Upper lobe of right lung (tissue), 1 donor: Measurements from ENCODE around the gene MRPS35. TPM values are rescaled to one million over a fixed set of nuclear protein-coding genes. Genes with fewer than 3 reads are reported as not detected.

Experiments used
- ATAC-seq: fragments of 200-7000 bp; cut with Tn5 transposase; one replicate; pipeline ENCODE4 v1.9.1; 2020; ENCODE audit warnings: mild to moderate bottlenecking, moderate library complexity
- DNase-seq: peaks from one replicate; pipeline ENCODE4 v3.0.0-alpha.2; 2020
- H3K27ac ChIP-seq: fragments of 200-600 bp; one replicate; pipeline ENCODE4 v1.8.0; 2022
- H3K27me3 ChIP-seq: fragments of 200-600 bp; one replicate; pipeline ENCODE4 v1.8.0; 2022; ENCODE audit warnings: mild to moderate bottlenecking
- H3K36me3 ChIP-seq: fragments of 200-600 bp; one replicate; pipeline ENCODE4 v1.8.0; 2022
- H3K4me1 ChIP-seq: fragments of 200-600 bp; one replicate; pipeline ENCODE4 v1.8.0; 2022
- H3K4me3 ChIP-seq: fragments of 200-600 bp; one replicate; pipeline ENCODE4 v1.8.0; 2022; ENCODE audit warnings: mild to moderate bottlenecking
- H3K9me3 ChIP-seq: fragments of 200-600 bp; one replicate; pipeline ENCODE4 v1.8.0; 2022
- intact Hi-C: fragments of 100-400 bp; cut with DNase I; formaldehyde crosslinking; loops from one replicate; pipeline ENCODE4 v1.11.0; 2022
- total RNA-seq: library from RNA; stranded (reverse); fragmentation: NEBNext Ultra II Directional; extraction: Animal tissue kit (Norgen Biotek cat#: 25700); gene quantifications from one replicate; pipeline ENCODE4 v1.2.1, GENCODE V29; 2021
- TF ChIP-seq, protein P1 (sequence below): fragments of 200-600 bp; IDR thresholded peaks from one replicate; pipeline ENCODE4 v1.8.0; 2022; ENCODE audit warnings: antibody characterized with exemption
- donor health status: DM: no; HTN: yes; CAD: no; lungs with severe emphysema.

The MRPS35 gene
- total RNA-seq, 1 donor from 2014 or later: 31.3 TPM

- TF ChIP-seq, protein P1, sequence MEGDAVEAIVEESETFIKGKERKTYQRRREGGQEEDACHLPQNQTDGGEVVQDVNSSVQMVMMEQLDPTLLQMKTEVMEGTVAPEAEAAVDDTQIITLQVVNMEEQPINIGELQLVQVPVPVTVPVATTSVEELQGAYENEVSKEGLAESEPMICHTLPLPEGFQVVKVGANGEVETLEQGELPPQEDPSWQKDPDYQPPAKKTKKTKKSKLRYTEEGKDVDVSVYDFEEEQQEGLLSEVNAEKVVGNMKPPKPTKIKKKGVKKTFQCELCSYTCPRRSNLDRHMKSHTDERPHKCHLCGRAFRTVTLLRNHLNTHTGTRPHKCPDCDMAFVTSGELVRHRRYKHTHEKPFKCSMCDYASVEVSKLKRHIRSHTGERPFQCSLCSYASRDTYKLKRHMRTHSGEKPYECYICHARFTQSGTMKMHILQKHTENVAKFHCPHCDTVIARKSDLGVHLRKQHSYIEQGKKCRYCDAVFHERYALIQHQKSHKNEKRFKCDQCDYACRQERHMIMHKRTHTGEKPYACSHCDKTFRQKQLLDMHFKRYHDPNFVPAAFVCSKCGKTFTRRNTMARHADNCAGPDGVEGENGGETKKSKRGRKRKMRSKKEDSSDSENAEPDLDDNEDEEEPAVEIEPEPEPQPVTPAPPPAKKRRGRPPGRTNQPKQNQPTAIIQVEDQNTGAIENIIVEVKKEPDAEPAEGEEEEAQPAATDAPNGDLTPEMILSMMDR: no peak
- intact Hi-C loops: no loop called here
Observed at GRCh38 chr12:27707216-27707615, 3.4 kb upstream of the MRPS35 start.

GRCh38 chr12:27709212-27709931 lies 1.3 kb upstream of the MRPS35 start:
- no peaks in the 10 kb centered on the region for H3K9me3 ChIP-seq
- no peaks in the 10 kb centered on the region for H3K27me3 ChIP-seq
- DNase-seq (no peak), ATAC-seq (no peak)
- H3K36me3 ChIP-seq: no peaks in the 10 kb centered on the region
- H3K27ac ChIP-seq: peak overlapping the region; percentile 92
- intact Hi-C loops: no loop called here
- TF ChIP-seq, protein P1: no peak
- peaks cover 17% of the 10 kb centered on the region for H3K4me1 ChIP-seq
- peak overlapping the region; percentile 96 for H3K4me3 ChIP-seq

More at GRCh38 chr12:27707216-27707615, 3.4 kb upstream of the MRPS35 start:
- Histone ChIP-seq H3K9me3 (no peaks in the 10 kb centered on the region), H3K27me3 (no peaks in the 10 kb centered on the region), H3K4me3 (no peak overlapping the region), H3K4me1 (peaks cover 10% of the 10 kb centered on the region), H3K27ac (no peak overlapping the region), H3K36me3 (no peaks in the 10 kb centered on the region)
- ATAC-seq (no peak), DNase-seq (no peak)

GRCh38 chr12:27709932-27710591 lies 570 bp upstream of the MRPS35 start:
- Histone ChIP-seq H3K36me3 (peaks cover 3% of the 10 kb centered on the region), H3K4me1 (peaks cover 17% of the 10 kb centered on the region), H3K27ac (peak overlapping the region; percentile 92), H3K9me3 (no peaks in the 10 kb centered on the region), H3K27me3 (no peaks in the 10 kb centered on the region), H3K4me3 (peak overlapping the region; percentile 96)
- ATAC-seq: peak; percentile 43
- TF ChIP-seq, protein P1: no peak
- peak; percentile 67 for DNase-seq
- intact Hi-C loops: no loop called here

DNA sequence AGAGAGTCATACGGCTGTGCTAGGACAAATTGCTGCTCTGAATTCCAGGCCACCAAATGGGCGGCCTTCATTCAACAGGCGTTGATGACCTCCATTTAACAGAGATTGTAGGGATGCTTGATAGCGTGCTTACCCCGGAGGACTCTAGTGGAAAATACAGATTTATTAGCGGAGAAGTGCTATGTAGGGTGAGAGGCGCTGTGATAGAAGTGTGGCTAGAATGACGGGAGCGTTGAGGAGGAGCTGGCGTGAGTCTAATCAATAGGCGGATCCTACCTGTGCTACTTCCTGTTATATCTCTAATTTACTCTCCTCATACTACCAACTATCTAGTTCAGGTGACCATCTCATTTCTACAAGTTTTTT lies 668 bp downstream of the MRPS35 start:
- intact Hi-C loops: no loop called here
- Histone ChIP-seq H3K4me3 (peak overlapping the region; percentile 96), H3K9me3 (no peaks in the 10 kb centered on the region), H3K27ac (peak overlapping the region; percentile 92), H3K27me3 (no peaks in the 10 kb centered on the region), H3K36me3 (peaks cover 14% of the 10 kb centered on the region), H3K4me1 (peaks cover 17% of the 10 kb centered on the region)
- no peak for DNase-seq
- TF ChIP-seq, protein P1: no peak
- ATAC-seq: no peak

DNA sequence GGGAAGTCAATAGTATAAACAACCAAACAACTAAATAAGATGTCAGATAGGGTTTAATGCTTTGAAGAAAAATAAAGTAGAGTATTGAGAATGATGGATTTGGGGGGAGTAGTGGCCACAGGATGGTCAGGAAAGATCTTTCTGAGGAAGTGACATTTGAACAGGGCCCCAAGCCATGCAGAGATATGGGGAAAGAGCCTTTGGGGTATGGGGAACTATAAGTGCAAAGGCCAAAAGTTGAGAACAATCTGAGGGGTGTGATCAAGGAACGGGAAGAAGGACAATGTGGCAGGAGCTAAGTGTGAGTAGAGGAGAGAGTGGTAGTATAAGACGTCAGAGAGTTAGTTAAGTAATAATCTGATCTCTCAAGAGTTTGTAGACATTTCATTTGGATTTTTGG lies 1.3 kb downstream of the MRPS35 start:
- H3K9me3 ChIP-seq: no peaks in the 10 kb centered on the region
- TF ChIP-seq, protein P1: no peak
- no peaks in the 10 kb centered on the region for H3K27me3 ChIP-seq
- peaks cover 17% of the 10 kb centered on the region for H3K4me1 ChIP-seq
- H3K4me3 ChIP-seq: peak overlapping the region; percentile 96
- intact Hi-C loops: no loop called here
- ATAC-seq (peak; percentile 21), DNase-seq (no peak)
- H3K27ac ChIP-seq: no peak overlapping the region
- H3K36me3 ChIP-seq: peaks cover 20% of the 10 kb centered on the region
